HEK293 (cell line): Measurements from ENCODE around the gene XPO1.
A peak's percentile ranks its signal among the peaks of the same experiment; 100 is the strongest.

Source experiments
- BCL11B ChIP-seq: fragments of 450-650 bp; formaldehyde crosslinking; IDR thresholded peaks from 2 replicates; pipeline ENCODE4 v1.5.1; 2016; ENCODE audit warnings: low read depth, missing biosample characterization, missing genetic modification characterization
- IKZF3 ChIP-seq: fragments of 450-650 bp; IDR thresholded peaks from 2 replicates; pipeline ENCODE4 v1.5.0; 2018; ENCODE audit warnings: missing biosample characterization, mild to moderate bottlenecking, missing genetic modification characterization, moderate library complexity
- KLF1 ChIP-seq: fragments of 450-650 bp; formaldehyde crosslinking; IDR thresholded peaks from 2 replicates; pipeline ENCODE4 v1.5.1; 2016; ENCODE audit warnings: missing biosample characterization, missing genetic modification characterization
- KLF16 ChIP-seq: fragments of 450-650 bp; formaldehyde crosslinking; IDR thresholded peaks from 2 replicates; pipeline ENCODE4 v1.5.1; 2017; ENCODE audit warnings: missing biosample characterization, missing genetic modification characterization
- KLF7 ChIP-seq: fragments of 450-650 bp; formaldehyde crosslinking; IDR thresholded peaks from 2 replicates; pipeline ENCODE4 v1.5.1; 2016; ENCODE audit warnings: missing biosample characterization, missing genetic modification characterization, borderline replicate concordance
- OVOL3 ChIP-seq: fragments of 450-650 bp; formaldehyde crosslinking; IDR thresholded peaks from 2 replicates; pipeline ENCODE4 v1.5.1; 2016; ENCODE audit warnings: missing biosample characterization, missing genetic modification characterization
- SP3 ChIP-seq: fragments of 450-650 bp; formaldehyde crosslinking; IDR thresholded peaks from 2 replicates; pipeline ENCODE4 v1.5.1; 2016; ENCODE audit warnings: missing biosample characterization, missing genetic modification characterization
- ZBTB26 ChIP-seq: fragments of 450-650 bp; formaldehyde crosslinking; optimal IDR thresholded peaks from 2 replicates; pipeline ENCODE3; 2016; ENCODE audit warnings: missing biosample characterization, mild to moderate bottlenecking, missing genetic modification characterization
- ZBTB48 ChIP-seq: fragments of 450-650 bp; formaldehyde crosslinking; IDR thresholded peaks from 2 replicates; pipeline ENCODE4 v1.5.1; 2016; ENCODE audit warnings: missing biosample characterization, missing genetic modification characterization
- ZEB2 ChIP-seq: fragments of 450-650 bp; formaldehyde crosslinking; IDR thresholded peaks from 2 replicates; pipeline ENCODE4 v1.5.1; 2016; ENCODE audit warnings: missing biosample characterization, missing genetic modification characterization
- ZNF16 ChIP-seq: fragments of 450-650 bp; formaldehyde crosslinking; IDR thresholded peaks from 2 replicates; pipeline ENCODE4 v1.5.1; 2016; ENCODE audit warnings: low read depth, missing biosample characterization, missing genetic modification characterization
- ZNF2 ChIP-seq: fragments of 450-650 bp; formaldehyde crosslinking; IDR thresholded peaks from 2 replicates; pipeline ENCODE4 v1.5.1; 2016; ENCODE audit warnings: missing biosample characterization, missing genetic modification characterization
- ZNF324 ChIP-seq: fragments of 450-650 bp; formaldehyde crosslinking; IDR thresholded peaks from 2 replicates; pipeline ENCODE4 v1.5.1; 2016; ENCODE audit warnings: missing biosample characterization, missing genetic modification characterization
- ZNF366 ChIP-seq: fragments of 450-650 bp; formaldehyde crosslinking; conservative IDR thresholded peaks from 2 replicates; pipeline ENCODE4 v1.5.1; 2016; ENCODE audit warnings: missing biosample characterization, missing genetic modification characterization
- ZNF391 ChIP-seq: fragments of 450-650 bp; formaldehyde crosslinking; IDR thresholded peaks from 2 replicates; pipeline ENCODE4 v1.5.1; 2016; ENCODE audit warnings: low read depth, missing biosample characterization, missing genetic modification characterization, borderline replicate concordance
- ZNF394 ChIP-seq: fragments of 450-650 bp; formaldehyde crosslinking; IDR thresholded peaks from 2 replicates; pipeline ENCODE4 v1.5.1; 2016; ENCODE audit warnings: missing biosample characterization, missing genetic modification characterization, mild to moderate bottlenecking, moderate library complexity, borderline replicate concordance
- ZNF510 ChIP-seq: fragments of 450-650 bp; formaldehyde crosslinking; IDR thresholded peaks from 2 replicates; pipeline ENCODE4 v1.5.1; 2018; ENCODE audit warnings: mild to moderate bottlenecking, missing genetic modification characterization, missing biosample characterization; ENCODE audit not compliant: insufficient replicate concordance
- ZNF561 ChIP-seq: fragments of 450-650 bp; IDR thresholded peaks from 2 replicates; pipeline ENCODE4 v1.5.1; 2018; ENCODE audit warnings: missing biosample characterization, missing genetic modification characterization, borderline replicate concordance
- ZNF626 ChIP-seq: fragments of 450-650 bp; sonication (Bioruptor Pico); formaldehyde crosslinking; IDR thresholded peaks from 2 replicates; pipeline ENCODE4 v1.5.1; 2018; ENCODE audit warnings: missing biosample characterization, missing genetic modification characterization, inconsistent platforms
- ZNF704 ChIP-seq: fragments of 450-650 bp; formaldehyde crosslinking; IDR thresholded peaks from 2 replicates; pipeline ENCODE4 v1.5.1; 2016; ENCODE audit warnings: missing biosample characterization, missing genetic modification characterization
- ZSCAN4 ChIP-seq: fragments of 450-650 bp; formaldehyde crosslinking; IDR thresholded peaks from 2 replicates; pipeline ENCODE4 v1.5.1; 2017; ENCODE audit warnings: missing biosample characterization, missing genetic modification characterization
- TF ChIP-seq, protein P1 (sequence below): fragments of 450-650 bp; formaldehyde crosslinking; IDR thresholded peaks from 2 replicates; pipeline ENCODE4 v1.5.1; 2016; ENCODE audit warnings: missing biosample characterization, missing genetic modification characterization
- TF ChIP-seq, protein P2 (sequence below): fragments of 450-650 bp; formaldehyde crosslinking; IDR thresholded peaks from 2 replicates; pipeline ENCODE4 v1.5.1; 2016; ENCODE audit warnings: missing biosample characterization, missing genetic modification characterization
- TF ChIP-seq, protein P3 (sequence below): fragments of 450-650 bp; formaldehyde crosslinking; IDR thresholded peaks from 2 replicates; pipeline ENCODE4 v1.5.1; 2016; ENCODE audit warnings: missing biosample characterization, missing genetic modification characterization, low read depth
- TF ChIP-seq, protein P4 (sequence below): sonication (generic); formaldehyde crosslinking; IDR thresholded peaks from 2 replicates; pipeline ENCODE4 v1.8.1; 2022; ENCODE audit warnings: mild to moderate bottlenecking, moderate library complexity, missing genetic modification reagents

Gene XPO1

DNA sequence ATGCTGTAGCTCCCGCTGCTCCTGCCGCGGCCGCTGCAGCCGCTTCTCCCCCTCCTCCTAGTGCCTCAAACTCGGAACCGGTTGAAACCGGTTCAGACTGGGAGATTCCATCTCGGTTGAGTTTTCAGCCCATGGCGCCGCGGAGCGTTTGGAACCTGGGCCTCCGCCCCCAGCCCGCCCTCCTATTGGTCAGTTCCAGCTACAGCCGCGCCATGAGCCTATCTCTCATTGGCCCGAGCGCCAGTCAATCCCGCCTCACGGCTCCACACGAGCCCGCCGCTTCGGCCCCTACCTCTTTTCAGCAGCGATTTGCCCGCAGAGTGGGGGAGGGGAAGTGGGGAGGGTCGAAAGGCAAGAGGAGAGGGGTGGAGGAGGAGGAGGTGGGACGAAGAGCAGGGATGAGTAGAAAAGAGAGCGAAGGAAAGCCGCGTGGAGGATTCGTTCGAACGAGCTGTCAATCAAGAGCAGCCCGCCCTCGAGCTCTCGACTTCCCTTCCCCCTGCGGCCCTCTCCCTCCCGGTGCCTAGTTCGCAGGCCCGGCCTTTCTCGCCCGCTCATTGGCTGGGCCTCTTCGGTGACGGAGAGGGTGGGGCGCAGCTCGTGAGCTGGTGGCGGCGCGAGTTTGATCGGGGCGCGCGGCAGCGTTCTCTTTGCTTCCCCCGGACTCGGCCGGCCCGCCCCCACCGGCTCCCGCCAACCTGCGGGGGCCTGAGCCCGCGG, at the start of gene XPO1 (continued):
- TF ChIP-seq ZBTB48 (tag by site-specific recombination) (peak; percentile 43; the same call in 1 of the 2 replicates), ZNF366 (tag by site-specific recombination) (peak; percentile 100), ZNF324 (tag by site-specific recombination) (no peak), ZNF2 (tag by site-specific recombination) (0 out of 2 replicates have a peak, but pooled peaks have one; percentile 9), ZNF391 (tag by site-specific recombination) (no peak), KLF16 (tag by site-specific recombination) (0 out of 2 replicates have a peak, but pooled peaks have one; percentile 63), ZNF561 (no peak), ZNF510 (no peak), IKZF3 (tag by site-specific recombination) (0 out of 2 replicates have a peak, but pooled peaks have one; percentile 45), KLF7 (peak; percentile 77; the same call in 1 of the 2 replicates), BCL11B (tag by site-specific recombination) (no peak), SP3 (peak; percentile 93), ZNF16 (tag by site-specific recombination) (0 out of 2 replicates have a peak, but pooled peaks have one; percentile 88), ZNF394 (tag by site-specific recombination) (peak; percentile 95), KLF1 (tag by site-specific recombination) (peak; percentile 81), ZNF626 (tag by site-specific recombination) (no peak), ZEB2 (tag by site-specific recombination) (peak; percentile 84; the same call in 1 of the 2 replicates), ZNF704 (tag by site-specific recombination) (no peak), ZSCAN4 (tag by site-specific recombination) (no peak), ZBTB26 (tag by site-specific recombination) (peak; percentile 86), OVOL3 (tag by site-specific recombination) (no peak)
- TF ChIP-seq, protein P1, sequence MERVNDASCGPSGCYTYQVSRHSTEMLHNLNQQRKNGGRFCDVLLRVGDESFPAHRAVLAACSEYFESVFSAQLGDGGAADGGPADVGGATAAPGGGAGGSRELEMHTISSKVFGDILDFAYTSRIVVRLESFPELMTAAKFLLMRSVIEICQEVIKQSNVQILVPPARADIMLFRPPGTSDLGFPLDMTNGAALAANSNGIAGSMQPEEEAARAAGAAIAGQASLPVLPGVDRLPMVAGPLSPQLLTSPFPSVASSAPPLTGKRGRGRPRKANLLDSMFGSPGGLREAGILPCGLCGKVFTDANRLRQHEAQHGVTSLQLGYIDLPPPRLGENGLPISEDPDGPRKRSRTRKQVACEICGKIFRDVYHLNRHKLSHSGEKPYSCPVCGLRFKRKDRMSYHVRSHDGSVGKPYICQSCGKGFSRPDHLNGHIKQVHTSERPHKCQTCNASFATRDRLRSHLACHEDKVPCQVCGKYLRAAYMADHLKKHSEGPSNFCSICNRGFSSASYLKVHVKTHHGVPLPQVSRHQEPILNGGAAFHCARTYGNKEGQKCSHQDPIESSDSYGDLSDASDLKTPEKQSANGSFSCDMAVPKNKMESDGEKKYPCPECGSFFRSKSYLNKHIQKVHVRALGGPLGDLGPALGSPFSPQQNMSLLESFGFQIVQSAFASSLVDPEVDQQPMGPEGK (tag by site-specific recombination): peak; percentile 94
- TF ChIP-seq, protein P2, sequence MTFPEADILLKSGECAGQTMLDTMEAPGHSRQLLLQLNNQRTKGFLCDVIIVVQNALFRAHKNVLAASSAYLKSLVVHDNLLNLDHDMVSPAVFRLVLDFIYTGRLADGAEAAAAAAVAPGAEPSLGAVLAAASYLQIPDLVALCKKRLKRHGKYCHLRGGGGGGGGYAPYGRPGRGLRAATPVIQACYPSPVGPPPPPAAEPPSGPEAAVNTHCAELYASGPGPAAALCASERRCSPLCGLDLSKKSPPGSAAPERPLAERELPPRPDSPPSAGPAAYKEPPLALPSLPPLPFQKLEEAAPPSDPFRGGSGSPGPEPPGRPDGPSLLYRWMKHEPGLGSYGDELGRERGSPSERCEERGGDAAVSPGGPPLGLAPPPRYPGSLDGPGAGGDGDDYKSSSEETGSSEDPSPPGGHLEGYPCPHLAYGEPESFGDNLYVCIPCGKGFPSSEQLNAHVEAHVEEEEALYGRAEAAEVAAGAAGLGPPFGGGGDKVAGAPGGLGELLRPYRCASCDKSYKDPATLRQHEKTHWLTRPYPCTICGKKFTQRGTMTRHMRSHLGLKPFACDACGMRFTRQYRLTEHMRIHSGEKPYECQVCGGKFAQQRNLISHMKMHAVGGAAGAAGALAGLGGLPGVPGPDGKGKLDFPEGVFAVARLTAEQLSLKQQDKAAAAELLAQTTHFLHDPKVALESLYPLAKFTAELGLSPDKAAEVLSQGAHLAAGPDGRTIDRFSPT (tag by site-specific recombination): peak; percentile 60; the same call in 1 of the 2 replicates
- TF ChIP-seq, protein P3, sequence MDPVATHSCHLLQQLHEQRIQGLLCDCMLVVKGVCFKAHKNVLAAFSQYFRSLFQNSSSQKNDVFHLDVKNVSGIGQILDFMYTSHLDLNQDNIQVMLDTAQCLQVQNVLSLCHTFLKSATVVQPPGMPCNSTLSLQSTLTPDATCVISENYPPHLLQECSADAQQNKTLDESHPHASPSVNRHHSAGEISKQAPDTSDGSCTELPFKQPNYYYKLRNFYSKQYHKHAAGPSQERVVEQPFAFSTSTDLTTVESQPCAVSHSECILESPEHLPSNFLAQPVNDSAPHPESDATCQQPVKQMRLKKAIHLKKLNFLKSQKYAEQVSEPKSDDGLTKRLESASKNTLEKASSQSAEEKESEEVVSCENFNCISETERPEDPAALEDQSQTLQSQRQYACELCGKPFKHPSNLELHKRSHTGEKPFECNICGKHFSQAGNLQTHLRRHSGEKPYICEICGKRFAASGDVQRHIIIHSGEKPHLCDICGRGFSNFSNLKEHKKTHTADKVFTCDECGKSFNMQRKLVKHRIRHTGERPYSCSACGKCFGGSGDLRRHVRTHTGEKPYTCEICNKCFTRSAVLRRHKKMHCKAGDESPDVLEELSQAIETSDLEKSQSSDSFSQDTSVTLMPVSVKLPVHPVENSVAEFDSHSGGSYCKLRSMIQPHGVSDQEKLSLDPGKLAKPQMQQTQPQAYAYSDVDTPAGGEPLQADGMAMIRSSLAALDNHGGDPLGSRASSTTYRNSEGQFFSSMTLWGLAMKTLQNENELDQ (tag by site-specific recombination): no peak
- TF ChIP-seq, protein P4, sequence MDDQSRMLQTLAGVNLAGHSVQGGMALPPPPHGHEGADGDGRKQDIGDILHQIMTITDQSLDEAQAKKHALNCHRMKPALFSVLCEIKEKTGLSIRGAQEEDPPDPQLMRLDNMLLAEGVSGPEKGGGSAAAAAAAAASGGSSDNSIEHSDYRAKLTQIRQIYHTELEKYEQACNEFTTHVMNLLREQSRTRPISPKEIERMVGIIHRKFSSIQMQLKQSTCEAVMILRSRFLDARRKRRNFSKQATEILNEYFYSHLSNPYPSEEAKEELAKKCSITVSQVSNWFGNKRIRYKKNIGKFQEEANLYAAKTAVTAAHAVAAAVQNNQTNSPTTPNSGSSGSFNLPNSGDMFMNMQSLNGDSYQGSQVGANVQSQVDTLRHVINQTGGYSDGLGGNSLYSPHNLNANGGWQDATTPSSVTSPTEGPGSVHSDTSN: peak; percentile 82
